Ishikawa (cell line): ENCODE data around the gene CHD2.

ENCODE experiments used
- CEBPB ChIP-seq: IDR thresholded peaks from 2 replicates; pipeline ENCODE4 v1.6.1; 2012
- CREB1 ChIP-seq: IDR thresholded peaks from 2 replicates; pipeline ENCODE4 v1.6.1; 2012; ENCODE audit warnings: low read depth
- EGR1 ChIP-seq: IDR thresholded peaks from 2 replicates; pipeline ENCODE4 v1.6.1; 2012
- EP300 ChIP-seq: IDR thresholded peaks from 2 replicates; pipeline ENCODE4 v1.6.1; 2012; ENCODE audit warnings: borderline replicate concordance
- FOXM1 ChIP-seq: IDR thresholded peaks from 2 replicates; pipeline ENCODE4 v1.6.1; 2012; ENCODE audit warnings: low read depth, borderline replicate concordance
- NFIC ChIP-seq: IDR thresholded peaks from 2 replicates; pipeline ENCODE4 v1.6.1; 2012
- RAD21 ChIP-seq: IDR thresholded peaks from 2 replicates; pipeline ENCODE4 v1.6.1; 2012; ENCODE audit warnings: low read depth
- TAF1 ChIP-seq: IDR thresholded peaks from 2 replicates; pipeline ENCODE4 v1.6.1; 2012; ENCODE audit warnings: low read depth, mild to moderate bottlenecking
- TCF12 ChIP-seq: IDR thresholded peaks from 2 replicates; pipeline ENCODE4 v1.6.1; 2012; ENCODE audit warnings: low read depth
- TEAD4 ChIP-seq: IDR thresholded peaks from 2 replicates; pipeline ENCODE4 v1.6.1; 2012
- YY1 ChIP-seq: IDR thresholded peaks from 2 replicates; pipeline ENCODE4 v1.6.1; 2012; ENCODE audit warnings: low read depth
- ZBTB7A ChIP-seq: IDR thresholded peaks from 2 replicates; pipeline ENCODE4 v1.6.1; 2012; ENCODE audit warnings: low read depth
- TF ChIP-seq, protein P1 (sequence below): IDR thresholded peaks from 2 replicates; pipeline ENCODE4 v1.6.1; 2012
- TF ChIP-seq, protein P2 (sequence below): IDR thresholded peaks from 2 replicates; pipeline ENCODE4 v1.6.1; 2012; ENCODE audit warnings: low read depth, mild to moderate bottlenecking
- TF ChIP-seq, protein P3 (sequence below): IDR thresholded peaks from 2 replicates; pipeline ENCODE4 v1.6.1; 2012

CHD2 gene

DNA sequence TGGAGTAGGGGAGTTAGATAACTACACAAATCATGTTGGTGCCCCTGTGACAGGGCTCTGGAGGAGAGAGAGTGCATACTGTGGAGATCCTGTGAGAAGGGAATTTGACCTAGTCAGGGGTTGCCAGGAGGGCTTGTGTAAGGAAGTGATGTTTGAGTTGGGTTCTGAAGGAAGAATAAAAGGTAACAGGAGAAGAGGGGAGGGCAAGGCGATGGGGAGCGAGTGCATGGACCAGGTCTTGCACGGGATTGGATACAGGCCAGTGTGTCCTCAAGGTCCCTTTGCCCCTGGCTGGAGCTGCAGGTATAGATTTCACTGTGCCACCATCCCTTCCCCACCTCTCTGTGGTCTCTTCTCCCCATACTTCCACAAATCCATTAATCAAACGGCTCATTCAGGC lies 105.0 kb downstream of the CHD2 start:
- TF ChIP-seq, protein P1, sequence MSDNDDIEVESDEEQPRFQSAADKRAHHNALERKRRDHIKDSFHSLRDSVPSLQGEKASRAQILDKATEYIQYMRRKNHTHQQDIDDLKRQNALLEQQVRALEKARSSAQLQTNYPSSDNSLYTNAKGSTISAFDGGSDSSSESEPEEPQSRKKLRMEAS: no peak
- TF ChIP-seq TCF12 (no peak), CEBPB (no peak), NFIC (no peak)

DNA sequence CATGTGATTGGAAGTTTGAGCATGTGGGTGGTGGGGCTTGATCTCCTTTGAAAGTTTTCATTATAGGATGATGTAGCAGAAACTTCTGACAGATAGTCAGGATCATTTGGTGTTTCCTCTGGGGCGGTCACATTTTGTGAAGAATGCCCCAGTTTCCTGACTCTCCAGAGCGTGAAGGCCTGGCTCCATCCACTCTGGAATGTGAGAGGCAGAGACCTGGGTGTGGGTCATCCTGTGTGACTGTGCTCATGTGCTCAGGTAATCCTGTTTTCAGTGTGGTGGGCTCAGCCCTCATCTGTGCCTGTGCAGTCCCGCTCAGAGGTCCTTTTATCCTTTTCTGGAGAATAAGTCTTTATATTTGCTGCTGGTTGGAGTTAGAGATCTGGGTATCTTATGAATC lies 107.9 kb downstream of the CHD2 start:
- TF ChIP-seq TAF1 (no peak), NFIC (no peak), TEAD4 (no peak), TCF12 (no peak), FOXM1 (no peak), EGR1 (no peak), YY1 (no peak), EP300 (no peak), RAD21 (no peak), CEBPB (no peak), CREB1 (no peak), ZBTB7A (no peak)
- TF ChIP-seq, protein P1: no peak
- TF ChIP-seq, protein P2, sequence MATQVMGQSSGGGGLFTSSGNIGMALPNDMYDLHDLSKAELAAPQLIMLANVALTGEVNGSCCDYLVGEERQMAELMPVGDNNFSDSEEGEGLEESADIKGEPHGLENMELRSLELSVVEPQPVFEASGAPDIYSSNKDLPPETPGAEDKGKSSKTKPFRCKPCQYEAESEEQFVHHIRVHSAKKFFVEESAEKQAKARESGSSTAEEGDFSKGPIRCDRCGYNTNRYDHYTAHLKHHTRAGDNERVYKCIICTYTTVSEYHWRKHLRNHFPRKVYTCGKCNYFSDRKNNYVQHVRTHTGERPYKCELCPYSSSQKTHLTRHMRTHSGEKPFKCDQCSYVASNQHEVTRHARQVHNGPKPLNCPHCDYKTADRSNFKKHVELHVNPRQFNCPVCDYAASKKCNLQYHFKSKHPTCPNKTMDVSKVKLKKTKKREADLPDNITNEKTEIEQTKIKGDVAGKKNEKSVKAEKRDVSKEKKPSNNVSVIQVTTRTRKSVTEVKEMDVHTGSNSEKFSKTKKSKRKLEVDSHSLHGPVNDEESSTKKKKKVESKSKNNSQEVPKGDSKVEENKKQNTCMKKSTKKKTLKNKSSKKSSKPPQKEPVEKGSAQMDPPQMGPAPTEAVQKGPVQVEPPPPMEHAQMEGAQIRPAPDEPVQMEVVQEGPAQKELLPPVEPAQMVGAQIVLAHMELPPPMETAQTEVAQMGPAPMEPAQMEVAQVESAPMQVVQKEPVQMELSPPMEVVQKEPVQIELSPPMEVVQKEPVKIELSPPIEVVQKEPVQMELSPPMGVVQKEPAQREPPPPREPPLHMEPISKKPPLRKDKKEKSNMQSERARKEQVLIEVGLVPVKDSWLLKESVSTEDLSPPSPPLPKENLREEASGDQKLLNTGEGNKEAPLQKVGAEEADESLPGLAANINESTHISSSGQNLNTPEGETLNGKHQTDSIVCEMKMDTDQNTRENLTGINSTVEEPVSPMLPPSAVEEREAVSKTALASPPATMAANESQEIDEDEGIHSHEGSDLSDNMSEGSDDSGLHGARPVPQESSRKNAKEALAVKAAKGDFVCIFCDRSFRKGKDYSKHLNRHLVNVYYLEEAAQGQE: no peak
- TF ChIP-seq, protein P3, sequence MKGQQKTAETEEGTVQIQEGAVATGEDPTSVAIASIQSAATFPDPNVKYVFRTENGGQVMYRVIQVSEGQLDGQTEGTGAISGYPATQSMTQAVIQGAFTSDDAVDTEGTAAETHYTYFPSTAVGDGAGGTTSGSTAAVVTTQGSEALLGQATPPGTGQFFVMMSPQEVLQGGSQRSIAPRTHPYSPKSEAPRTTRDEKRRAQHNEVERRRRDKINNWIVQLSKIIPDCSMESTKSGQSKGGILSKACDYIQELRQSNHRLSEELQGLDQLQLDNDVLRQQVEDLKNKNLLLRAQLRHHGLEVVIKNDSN: no peak

DNA sequence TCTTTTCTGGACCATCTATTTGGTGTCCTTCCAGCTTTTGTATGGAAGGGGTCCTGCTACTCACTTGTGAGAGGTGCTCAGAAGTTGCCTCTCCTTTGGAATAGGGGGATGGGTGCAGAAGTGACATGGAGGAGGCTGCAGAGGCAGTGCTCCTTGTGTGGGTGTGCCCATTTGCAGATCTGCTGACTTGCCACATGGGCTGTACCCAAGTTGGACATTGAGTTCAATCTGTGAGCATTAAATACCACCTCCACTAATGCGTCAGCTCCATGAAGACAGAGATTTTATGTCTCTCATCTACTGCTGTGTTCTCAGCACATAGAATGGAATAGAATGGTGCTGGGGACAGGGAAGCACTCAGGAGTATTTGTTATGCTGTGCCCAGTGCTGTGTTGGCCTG lies 112.7 kb downstream of the CHD2 start:
- TF ChIP-seq CEBPB: no peak
- TF ChIP-seq EGR1: no peak

DNA sequence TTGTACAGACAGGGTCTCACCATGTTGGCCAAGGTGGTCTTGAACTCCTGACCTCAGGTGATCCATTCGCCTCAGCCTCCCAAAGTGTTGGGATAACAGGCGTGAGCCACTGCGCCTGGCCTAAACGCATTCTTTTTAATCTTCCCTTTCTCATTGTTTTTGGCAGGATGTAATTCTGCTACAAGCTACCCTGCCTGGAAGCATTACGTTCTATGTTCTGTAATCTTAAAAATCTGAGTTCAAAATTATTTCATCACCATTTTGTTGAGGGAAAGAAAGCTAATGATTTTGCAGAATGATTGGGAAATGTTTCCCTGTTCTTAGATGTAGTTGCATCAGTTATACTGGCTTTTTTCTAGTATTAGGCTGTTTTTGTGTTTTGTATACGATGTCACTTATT lies 117.4 kb downstream of the CHD2 start:
- TF ChIP-seq RAD21 (no peak), TAF1 (no peak), YY1 (no peak), FOXM1 (no peak), TEAD4 (no peak), NFIC (no peak), CEBPB (no peak), TCF12 (no peak), ZBTB7A (no peak), CREB1 (no peak), EGR1 (no peak), EP300 (no peak)
- TF ChIP-seq, protein P2: no peak
- TF ChIP-seq, protein P1: no peak
- TF ChIP-seq, protein P3: no peak

DNA sequence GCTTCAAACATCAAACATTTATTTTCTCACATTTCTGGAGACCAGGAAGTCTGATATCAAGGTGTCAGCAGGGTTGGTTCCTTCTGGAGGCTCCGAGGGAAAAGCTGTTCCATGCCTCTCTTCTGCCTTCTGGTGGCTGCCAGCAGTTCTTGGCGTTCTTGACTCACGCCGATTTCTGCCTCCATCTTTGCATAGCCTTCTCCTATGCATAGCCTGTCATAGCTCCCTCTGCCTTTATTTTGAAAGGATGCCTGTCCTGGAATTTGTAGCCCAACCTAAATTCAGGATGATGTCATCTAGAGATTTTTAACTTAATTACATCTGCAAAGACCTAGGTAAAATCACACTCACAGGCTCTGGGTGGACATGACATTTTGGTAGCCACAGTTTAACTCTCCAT lies 118.5 kb downstream of the CHD2 start:
- TF ChIP-seq, protein P3: no peak
- TF ChIP-seq, protein P1: no peak
- TF ChIP-seq FOXM1 (no peak), CREB1 (no peak), TEAD4 (no peak), TAF1 (no peak), EP300 (no peak)
- TF ChIP-seq, protein P2: no peak
